BLaER1 (cell line): ENCODE results near the gene NAV2.

Experiments
- H3K27ac ChIP-seq: shearing (Covaris generic); formaldehyde crosslinking; 2 replicates; pipeline ENCODE4 v1.8.1; 2022
- H3K27me3 ChIP-seq: shearing (Covaris generic); formaldehyde crosslinking; 2 replicates; pipeline ENCODE4 v1.8.1; 2022
- H3K36me3 ChIP-seq: shearing (Covaris generic); formaldehyde crosslinking; 2 replicates; pipeline ENCODE4 v1.8.1; 2022
- H3K4me1 ChIP-seq: shearing (Covaris generic); formaldehyde crosslinking; 2 replicates; pipeline ENCODE4 v1.8.1; 2022
- H3K4me2 ChIP-seq: shearing (Covaris generic); formaldehyde crosslinking; 2 replicates; pipeline ENCODE4 v1.8.1; 2022
- H3K4me3 ChIP-seq: shearing (Covaris generic); formaldehyde crosslinking; 2 replicates; pipeline ENCODE4 v1.8.1; 2022
- H3K9ac ChIP-seq: shearing (Covaris generic); formaldehyde crosslinking; 2 replicates; pipeline ENCODE4 v1.8.1; 2022
- H3K9me3 ChIP-seq: shearing (Covaris generic); formaldehyde crosslinking; 2 replicates; pipeline ENCODE4 v1.8.1; 2022
- H4K20me1 ChIP-seq: shearing (Covaris generic); formaldehyde crosslinking; 2 replicates; pipeline ENCODE4 v1.8.1; 2022
- Cebpa-rat ChIP-seq: shearing (Covaris generic); IDR thresholded peaks from 2 replicates; pipeline ENCODE4 v1.8.1; 2022

The NAV2 gene

DNA sequence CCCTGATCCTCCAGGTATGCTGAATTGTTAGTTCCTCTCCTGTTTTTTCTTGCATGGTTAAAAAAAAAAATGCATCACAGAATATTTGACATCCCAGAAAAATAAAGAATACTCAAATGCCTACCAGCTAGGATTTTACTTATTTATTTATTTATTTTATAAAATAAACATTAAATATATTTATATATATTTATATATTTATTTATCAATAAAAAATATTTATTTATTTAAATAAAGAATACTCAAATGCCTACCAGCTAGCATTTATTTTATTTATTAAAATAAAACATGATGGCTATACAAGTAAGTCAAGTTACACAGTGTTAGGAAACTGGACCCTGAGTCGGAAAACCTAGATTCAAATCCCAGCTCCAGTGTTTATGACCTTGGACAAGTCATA, 164.1 kb downstream of the NAV2 start:
- no peak overlapping the region for H3K27ac ChIP-seq
- no peak overlapping the region for H3K9ac ChIP-seq
- peaks cover 8% of the 10 kb centered on the region for H3K4me1 ChIP-seq
- TF ChIP-seq Cebpa-rat, result no peak
- H3K4me2 ChIP-seq, result no peak overlapping the region
- H3K27me3 ChIP-seq, result no peaks in the 10 kb centered on the region
- H4K20me1 ChIP-seq, result no peaks in the 10 kb centered on the region
- no peak overlapping the region for H3K4me3 ChIP-seq
- no peaks in the 10 kb centered on the region for H3K36me3 ChIP-seq
- no peaks in the 10 kb centered on the region for H3K9me3 ChIP-seq

DNA sequence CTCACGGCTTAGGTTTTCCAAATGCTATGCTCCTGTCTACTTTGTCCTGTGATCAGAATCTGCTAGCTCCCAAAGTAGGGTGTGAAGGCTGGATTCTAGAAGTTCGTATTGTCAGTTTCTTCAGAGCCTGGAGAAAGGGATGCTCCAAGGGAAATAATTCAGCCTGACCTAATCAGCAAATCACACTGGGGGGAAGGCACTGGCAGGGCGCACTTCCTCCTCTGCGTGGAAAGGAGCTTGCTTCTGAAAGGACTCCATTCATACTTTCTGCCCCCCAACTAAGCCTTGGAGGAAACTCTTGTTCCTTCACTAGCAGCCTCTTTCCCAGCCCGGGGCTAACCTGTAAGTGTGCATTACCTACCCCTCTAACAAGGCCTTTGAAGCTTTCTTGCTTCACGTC, 165.9 kb downstream of the NAV2 start:
- Histone ChIP-seq H3K9me3 (no peaks in the 10 kb centered on the region), H3K4me1 (peaks cover 8% of the 10 kb centered on the region), H3K27me3 (no peaks in the 10 kb centered on the region), H3K4me3 (no peak overlapping the region), H3K4me2 (no peak overlapping the region), H3K27ac (no peak overlapping the region), H4K20me1 (no peaks in the 10 kb centered on the region), H3K9ac (no peak overlapping the region), H3K36me3 (no peaks in the 10 kb centered on the region)
- TF ChIP-seq Cebpa-rat, result no peak

DNA sequence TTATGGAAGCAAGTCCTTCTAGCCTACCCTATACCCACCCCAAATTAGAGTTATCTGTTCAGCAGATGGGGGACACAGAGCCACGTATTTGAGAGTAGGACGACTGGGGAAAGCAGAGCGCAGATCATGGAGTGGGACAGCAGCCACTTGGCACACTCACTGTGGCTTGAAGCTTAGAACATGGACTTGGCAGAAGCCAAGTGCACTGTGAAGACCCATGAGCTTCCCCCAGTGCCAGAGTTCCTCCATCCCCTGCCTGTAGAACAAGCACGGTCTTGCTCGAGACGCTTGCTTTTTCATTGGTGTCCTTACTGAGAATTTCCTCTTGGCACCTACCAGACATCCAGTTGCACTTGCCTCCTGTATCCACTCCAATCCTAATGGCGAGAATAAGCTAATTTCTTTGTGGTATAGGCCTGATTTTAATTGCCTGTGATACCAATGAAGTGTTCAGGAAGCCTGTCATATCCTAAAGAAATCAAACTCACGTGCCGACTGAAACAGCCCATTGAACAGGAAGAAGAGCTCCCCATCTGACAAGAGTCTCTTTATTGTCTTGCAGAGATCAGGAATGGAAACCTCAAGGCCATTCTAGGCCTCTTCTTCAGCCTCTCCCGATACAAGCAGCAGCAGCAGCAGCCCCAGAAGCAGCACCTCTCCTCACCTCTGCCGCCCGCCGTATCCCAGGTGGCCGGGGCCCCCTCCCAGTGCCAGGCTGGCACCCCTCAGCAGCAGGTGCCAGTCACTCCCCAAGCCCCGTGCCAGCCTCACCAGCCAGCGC, 166.9 kb downstream of the NAV2 start:
- no peak overlapping the region for H3K4me3 ChIP-seq
- no peak overlapping the region for H3K27ac ChIP-seq
- H3K36me3 ChIP-seq, result no peaks in the 10 kb centered on the region
- peaks cover 8% of the 10 kb centered on the region for H3K4me1 ChIP-seq
- no peaks in the 10 kb centered on the region for H3K27me3 ChIP-seq
- no peak overlapping the region for H3K9ac ChIP-seq
- no peak overlapping the region for H3K4me2 ChIP-seq
- TF ChIP-seq Cebpa-rat, result no peak
- H3K9me3 ChIP-seq, result no peaks in the 10 kb centered on the region
- no peaks in the 10 kb centered on the region for H4K20me1 ChIP-seq

GRCh38 chr11:19880088-19880345, 167.4 kb downstream of the NAV2 start:
- Histone ChIP-seq H4K20me1 (no peaks in the 10 kb centered on the region), H3K4me2 (no peak overlapping the region), H3K9me3 (no peaks in the 10 kb centered on the region), H3K9ac (no peak overlapping the region), H3K27me3 (no peaks in the 10 kb centered on the region), H3K27ac (no peak overlapping the region), H3K4me1 (peaks cover 8% of the 10 kb centered on the region), H3K36me3 (no peaks in the 10 kb centered on the region), H3K4me3 (no peak overlapping the region)
- TF ChIP-seq Cebpa-rat, result no peak

- no peak overlapping the region for H3K4me3 ChIP-seq
- no peaks in the 10 kb centered on the region for H3K27me3 ChIP-seq
- no peak overlapping the region for H3K9ac ChIP-seq
- no peak overlapping the region for H3K4me2 ChIP-seq
- H3K4me1 ChIP-seq, result peaks cover 8% of the 10 kb centered on the region
- no peaks in the 10 kb centered on the region for H3K36me3 ChIP-seq
- H3K9me3 ChIP-seq, result no peaks in the 10 kb centered on the region
- no peak overlapping the region for H3K27ac ChIP-seq
- no peaks in the 10 kb centered on the region for H4K20me1 ChIP-seq
- no peak for TF ChIP-seq Cebpa-rat
These were observed 168.5 kb downstream of the NAV2 start for GRCh38 chr11:19881177-19881576.

DNA sequence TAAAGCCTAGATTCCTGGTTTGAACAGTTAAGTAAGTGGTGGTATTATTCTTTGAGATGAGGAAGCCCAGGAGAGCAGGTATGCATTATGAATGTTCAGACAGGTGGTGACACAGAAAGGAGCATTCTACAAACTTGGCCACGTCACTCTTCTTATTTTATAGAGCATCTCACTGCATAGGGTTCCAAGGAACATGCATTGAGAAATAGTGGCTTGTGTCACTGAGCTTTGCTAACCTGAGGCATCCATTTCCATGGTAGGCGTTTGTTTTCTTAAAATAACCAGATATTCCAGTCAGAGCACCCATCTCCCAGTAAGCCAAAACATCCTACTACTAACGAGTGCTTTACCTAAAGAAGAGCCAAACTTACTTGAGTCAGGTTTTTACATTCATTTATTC, 169.7 kb downstream of the NAV2 start:
- Histone ChIP-seq H3K4me1 (peaks cover 8% of the 10 kb centered on the region), H3K27me3 (no peaks in the 10 kb centered on the region), H4K20me1 (no peaks in the 10 kb centered on the region), H3K36me3 (no peaks in the 10 kb centered on the region), H3K4me3 (no peak overlapping the region), H3K9ac (no peak overlapping the region), H3K4me2 (no peak overlapping the region), H3K27ac (no peak overlapping the region), H3K9me3 (no peaks in the 10 kb centered on the region)
- TF ChIP-seq Cebpa-rat, result no peak

- TF ChIP-seq Cebpa-rat, result no peak
- Histone ChIP-seq H3K4me3 (no peak overlapping the region), H3K36me3 (no peaks in the 10 kb centered on the region), H4K20me1 (no peaks in the 10 kb centered on the region), H3K9ac (no peak overlapping the region), H3K9me3 (no peaks in the 10 kb centered on the region), H3K27ac (no peak overlapping the region), H3K27me3 (no peaks in the 10 kb centered on the region), H3K4me2 (no peak overlapping the region), H3K4me1 (no peaks in the 10 kb centered on the region)
These were observed 173.9 kb downstream of the NAV2 start for GRCh38 chr11:19886498-19886897.

- Histone ChIP-seq H3K9ac (no peak overlapping the region), H3K4me3 (no peak overlapping the region), H3K27ac (no peak overlapping the region), H3K36me3 (no peaks in the 10 kb centered on the region), H3K4me1 (no peaks in the 10 kb centered on the region), H3K4me2 (no peak overlapping the region), H3K9me3 (no peaks in the 10 kb centered on the region), H4K20me1 (no peaks in the 10 kb centered on the region), H3K27me3 (no peaks in the 10 kb centered on the region)
- TF ChIP-seq Cebpa-rat, result no peak
These were observed 175.2 kb downstream of the NAV2 start for GRCh38 chr11:19887842-19888241.

DNA sequence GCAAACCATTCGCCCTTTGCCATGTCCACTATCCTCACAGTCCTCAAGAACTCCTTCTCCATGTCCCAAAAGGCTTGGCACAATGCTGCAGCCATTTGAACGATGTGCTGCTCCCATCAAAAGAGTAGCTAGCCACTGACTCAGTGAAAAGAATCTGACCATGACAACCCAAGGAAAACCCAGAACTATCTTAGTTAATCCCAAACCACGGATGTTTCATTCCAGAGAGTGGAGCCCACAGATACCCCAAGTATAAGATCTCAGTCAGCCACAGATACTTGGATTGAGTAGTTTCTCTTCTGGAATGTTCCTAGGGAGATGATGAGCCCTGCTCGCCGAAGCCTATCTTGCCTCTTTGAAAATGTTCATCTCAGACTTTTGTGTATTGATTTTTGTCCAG, 176.9 kb downstream of the NAV2 start:
- Histone ChIP-seq H3K27ac (no peak overlapping the region), H3K9ac (no peak overlapping the region), H3K27me3 (no peaks in the 10 kb centered on the region), H3K9me3 (no peaks in the 10 kb centered on the region), H3K4me3 (no peak overlapping the region), H3K4me2 (no peak overlapping the region), H3K4me1 (no peaks in the 10 kb centered on the region), H4K20me1 (no peaks in the 10 kb centered on the region), H3K36me3 (no peaks in the 10 kb centered on the region)
- no peak for TF ChIP-seq Cebpa-rat

DNA sequence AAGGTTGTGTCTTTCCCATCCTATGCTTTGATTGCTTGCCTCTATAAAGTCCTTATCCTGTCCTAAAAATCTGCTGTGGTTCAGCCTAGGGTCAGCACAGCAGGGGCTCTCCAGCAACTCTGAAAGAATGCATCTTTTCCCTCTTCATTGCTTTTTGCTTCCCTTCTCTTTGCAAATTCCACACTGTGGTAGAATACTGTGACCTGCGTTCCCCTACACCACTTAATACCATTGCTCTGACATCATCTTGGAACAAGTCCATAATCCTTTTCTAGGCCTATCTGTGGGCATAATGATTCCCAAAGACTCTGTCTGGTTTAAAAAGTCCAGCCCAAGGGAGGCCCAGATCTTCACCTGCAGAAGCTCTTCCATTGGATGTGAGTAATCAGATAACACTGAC, 177.7 kb downstream of the NAV2 start:
- Histone ChIP-seq H3K36me3 (no peaks in the 10 kb centered on the region), H3K9ac (no peak overlapping the region), H3K9me3 (no peaks in the 10 kb centered on the region), H3K27ac (no peak overlapping the region), H4K20me1 (no peaks in the 10 kb centered on the region), H3K27me3 (no peaks in the 10 kb centered on the region), H3K4me2 (no peak overlapping the region), H3K4me1 (no peaks in the 10 kb centered on the region), H3K4me3 (no peak overlapping the region)
- TF ChIP-seq Cebpa-rat, result no peak

DNA sequence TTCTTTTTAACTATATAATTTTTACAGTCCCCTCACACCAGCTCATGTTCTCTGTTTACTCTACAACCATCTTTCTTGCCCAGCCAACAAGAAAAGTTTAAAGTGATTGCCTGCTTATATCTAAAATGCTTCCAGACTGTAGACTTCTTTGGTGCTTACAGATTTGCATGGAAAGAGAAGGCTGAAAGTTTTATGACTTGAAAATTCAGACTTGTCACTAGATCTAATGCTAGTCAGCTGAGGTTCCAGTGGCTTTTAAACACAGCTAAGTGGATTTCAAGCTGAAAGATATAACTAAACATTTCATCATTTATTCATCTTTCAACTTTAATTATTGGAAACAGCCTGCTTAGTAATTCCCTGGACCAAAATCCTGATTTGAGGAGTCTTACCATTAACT, 178.4 kb downstream of the NAV2 start:
- H3K4me2 ChIP-seq, result no peak overlapping the region

More for the DNA sequence above, 178.4 kb downstream of the NAV2 start:
- Histone ChIP-seq H3K27me3 (no peaks in the 10 kb centered on the region), H3K36me3 (no peaks in the 10 kb centered on the region), H3K27ac (no peak overlapping the region), H3K9me3 (no peaks in the 10 kb centered on the region), H4K20me1 (no peaks in the 10 kb centered on the region), H3K4me1 (no peaks in the 10 kb centered on the region), H3K9ac (no peak overlapping the region), H3K4me3 (no peak overlapping the region)
- TF ChIP-seq Cebpa-rat, result no peak
